Endothelial cell of umbilical vein (primary cell): ENCODE data around the gene DRD1. TPM values are rescaled to one million over a fixed set of nuclear protein-coding genes. Genes with fewer than 3 reads are reported as not detected.

Experiments used
- BruUV-seq: library from RNA; stranded (reverse); fragments of 400-500 nt; replicated peaks from 2 replicates; lab custom pipeline; 2021; lab: Mats Ljungman, UMichigan
- CTCF ChIA-PET: fragments of 300-600, 350-600 bp; sonication (Branson Sonifier 250); formaldehyde crosslinking; loops from one replicate; lab custom pipeline; 2021; ENCODE audit warnings: antibody characterized with exemption, inconsistent platforms; lab: Charles Lee
- POLR2A ChIA-PET: fragments of 300-600, 350-600 bp; sonication (Branson Sonifier 250); formaldehyde crosslinking; loops from one replicate; lab custom pipeline; 2021; ENCODE audit warnings: antibody characterized with exemption, inconsistent platforms; lab: Charles Lee
- DNase-seq: peaks from one replicate; pipeline ENCODE4 v3.0.0-alpha.2; 2011; ENCODE audit warnings: low read depth, low spot score
- FAIRE-seq: peaks from 2 replicates; lab custom pipeline; 2011; peaks lifted over from hg19 to GRCh38; lab: Jason Lieb, UNC
- H2AFZ ChIP-seq: 2 replicates; pipeline ENCODE4 v1.6.0; 2012; ENCODE audit warnings: low read depth, low read length, control low read depth, inconsistent platforms
- H3K27ac ChIP-seq: 2 replicates; pipeline ENCODE4 v1.5.1; 2011; ENCODE audit warnings: low read depth, mild to moderate bottlenecking, control low read depth, low read length, moderate library complexity; ENCODE audit not compliant: insufficient read depth
- H3K27me3 ChIP-seq, 2 experiments: 2 replicates each; pipeline versions ENCODE4 v1.6.0 to v1.6.1; 2011; ENCODE audit warnings: low read length in 2 of 2, mixed read lengths in 1 of 2; ENCODE audit not compliant: control insufficient read depth in 2 of 2, insufficient read depth in 2 of 2
- H3K36me3 ChIP-seq, 2 experiments: 2 replicates in 1 of 2; 3 replicates in 1 of 2; pipeline ENCODE4 v1.5.1; 2011; ENCODE audit warnings: low read length in 2 of 2, mild to moderate bottlenecking in 1 of 2, moderate library complexity in 1 of 2; ENCODE audit not compliant: control insufficient read depth in 2 of 2, insufficient read depth in 2 of 2; ENCODE audit errors: extremely low read depth in 1 of 2
- H3K4me1 ChIP-seq: 3 replicates; pipeline ENCODE4 v1.5.1; 2011; ENCODE audit warnings: mild to moderate bottlenecking, low read length; ENCODE audit not compliant: control insufficient read depth, insufficient read depth; ENCODE audit errors: extremely low read depth
- H3K4me2 ChIP-seq: 2 replicates; pipeline ENCODE4 v1.6.1; 2011; ENCODE audit warnings: low read length, control low read depth, mixed read lengths; ENCODE audit not compliant: insufficient read depth
- H3K4me3 ChIP-seq, 3 experiments: fragments of 200-600 bp in 1 of 3; sonication (generic), shearing (Covaris generic) in 1 of 3; replicated peaks in 1 of 3; 2 replicates each; pipeline ENCODE4 v1.5.1; 2011 to 2016; ENCODE audit warnings: control low read depth in 3 of 3, low read length in 3 of 3, mild to moderate bottlenecking in 2 of 3, inconsistent platforms in 1 of 3, low read depth in 1 of 3, moderate library complexity in 1 of 3; ENCODE audit not compliant: insufficient read depth in 1 of 3
- H3K79me2 ChIP-seq: 2 replicates; pipeline ENCODE4 v1.6.0; 2012; ENCODE audit warnings: low read length, inconsistent platforms; ENCODE audit not compliant: control insufficient read depth, insufficient read depth
- H3K9ac ChIP-seq: replicated peaks from 2 replicates; pipeline ENCODE3; 2011; ENCODE audit warnings: low read length, control low read depth; ENCODE audit not compliant: insufficient read depth; ENCODE audit errors: extremely low read depth
- H3K9me1 ChIP-seq: replicated peaks from 3 replicates; pipeline ENCODE4 v1.6.0; 2011; ENCODE audit warnings: mild to moderate bottlenecking, low read length; ENCODE audit not compliant: control insufficient read depth, insufficient read depth; ENCODE audit errors: extremely low read depth
- H3K9me3 ChIP-seq: replicated peaks from 2 replicates; pipeline ENCODE4 v1.5.1; 2012; ENCODE audit warnings: low read length, inconsistent platforms; ENCODE audit not compliant: control insufficient read depth, insufficient read depth
- H4K20me1 ChIP-seq: replicated peaks from 2 replicates; pipeline ENCODE3; 2011; ENCODE audit warnings: mild to moderate bottlenecking, low read length; ENCODE audit not compliant: control insufficient read depth, insufficient read depth; ENCODE audit errors: extremely low read depth
- EZH2 ChIP-seq: IDR thresholded peaks from 2 replicates; pipeline ENCODE4 v1.6.1; 2012; ENCODE audit warnings: borderline replicate concordance, low read depth, mild to moderate bottlenecking, moderate library complexity, low read length, inconsistent platforms; ENCODE audit not compliant: severe bottlenecking
- FOS ChIP-seq: IDR thresholded peaks from 2 replicates; pipeline ENCODE4 v1.6.1; 2011; ENCODE audit warnings: mild to moderate bottlenecking, low read length, moderate library complexity, borderline replicate concordance; ENCODE audit not compliant: insufficient read depth
- GATA2 ChIP-seq: IDR thresholded peaks from 2 replicates; pipeline ENCODE4 v1.7.0; 2011; ENCODE audit warnings: low read depth, mild to moderate bottlenecking, moderate library complexity, mixed read lengths, low read length; ENCODE audit not compliant: insufficient read length, insufficient read depth
- JUN ChIP-seq: IDR thresholded peaks from 2 replicates; pipeline ENCODE4 v1.6.1; 2011; ENCODE audit warnings: borderline replicate concordance, low read depth; ENCODE audit not compliant: insufficient read length, insufficient read depth
- MYC ChIP-seq: IDR thresholded peaks from one replicate; pipeline ENCODE4 v1.6.1; 2011; ENCODE audit warnings: mild to moderate bottlenecking, low read depth, low read length
- POLR2A ChIP-seq: IDR thresholded peaks from 2 replicates; pipeline ENCODE4 v1.6.1; 2012; ENCODE audit warnings: low read depth, mild to moderate bottlenecking, control low read depth, low read length
- POLR2AphosphoS5 ChIP-seq: IDR thresholded peaks from 2 replicates; pipeline ENCODE4 v1.6.1; 2012; ENCODE audit warnings: low read depth, mild to moderate bottlenecking, control low read depth, low read length, moderate library complexity; ENCODE audit not compliant: insufficient read depth
- dilution Hi-C: fragments of 300-500 bp; cut with MboI; formaldehyde crosslinking; loops from one replicate; pipeline ENCODE4 v1.15.0; 2019; ENCODE audit warnings: low sequenced_read_pairs; ENCODE audit not compliant: extremely low pct_ligation_motif_present
- intact Hi-C: fragments of 100-400 bp; cut with micrococcal nuclease; formaldehyde crosslinking; loops from one replicate; pipeline ENCODE4 v1.10.0; 2022
- polyA plus RNA-seq, 4 experiments: library from polyadenylated mRNA; depleted of rRNA in 3 of 4; stranded (reverse) in 3 of 4; unstranded in 1 of 4; fragments of >200 nt; gene quantifications; 2 replicates each; pipeline versions ENCODE4 v1.2.1 to v1.2.3, GENCODE V29; 2011 to 2012; ENCODE audit warnings: missing spikeins in 1 of 4
- total RNA-seq: library from RNA; stranded (reverse); gene quantifications from 2 replicates; pipeline ENCODE4 v1.2.3, GENCODE V29; 2021
- TF ChIP-seq, protein P1 (sequence below), 2 donors: IDR thresholded peaks; 1 replicate in 1 of 2; 2 replicates in 1 of 2; pipeline ENCODE4 v1.5.1; 2011; ENCODE audit warnings: low read length in 2 of 2, mild to moderate bottlenecking in 2 of 2, moderate library complexity in 2 of 2, control low read depth in 1 of 2, inconsistent platforms in 1 of 2, low read depth in 1 of 2; ENCODE audit not compliant: insufficient read depth in 1 of 2; ENCODE audit errors: extremely low read depth in 1 of 2
- TF ChIP-seq, protein P2 (sequence below): IDR thresholded peaks from 2 replicates; pipeline ENCODE4 v1.6.1; 2011; ENCODE audit not compliant: insufficient read depth, insufficient read length

DRD1 gene
- total and polyA plus RNA-seq, 2 donors (not counting 3 experiments of a cell fraction or from before 2014, with no cell fraction given), result not detected

DNA sequence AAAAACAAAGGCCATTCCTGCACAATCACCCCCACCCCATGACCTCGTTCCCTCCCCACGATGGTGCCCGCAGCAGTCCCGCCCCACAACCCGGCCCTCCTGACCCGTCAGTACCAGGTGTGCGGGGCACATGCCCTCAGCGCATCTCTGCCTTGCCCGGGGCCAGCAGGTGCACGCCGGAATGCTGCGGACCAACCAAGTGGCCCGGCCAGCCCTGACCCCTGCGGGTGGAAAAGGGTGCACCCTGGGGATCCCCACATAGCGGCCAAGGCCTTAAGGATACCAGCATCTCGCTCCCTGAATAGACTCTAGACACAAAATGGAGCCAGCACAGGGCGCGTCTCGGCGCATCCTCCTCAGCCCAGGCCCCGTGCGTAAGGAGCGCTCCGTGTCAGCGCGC, 40.3 kb upstream of the DRD1 start:
- H3K27ac ChIP-seq, result no peak overlapping the region
- FAIRE-seq (no peak), DNase-seq (no peak)
- H4K20me1 ChIP-seq, result peaks cover 4% of the 10 kb centered on the region
- no peak overlapping the region for H3K9ac ChIP-seq
- no TSS peak for BruUV-seq
- no peaks in the 10 kb centered on the region for H3K9me3 ChIP-seq
- no peaks in the 10 kb centered on the region for H3K27me3 ChIP-seq
- ChIA-PET POLR2A (no interaction called here), CTCF (interaction anchor here (1.2 kb wide), 1 partner anchor 20 kb away, joined by 3 read pairs; no protein-coding TSS in a partner anchor)
- H2AFZ ChIP-seq, result no peak overlapping the region
- H3K36me3 ChIP-seq, result peaks cover 2 to 5% of the 10 kb centered on the region in 2 experiments
- H3K9me1 ChIP-seq, result no peaks in the 10 kb centered on the region
- no peak overlapping the region for H3K4me2 ChIP-seq
- peaks cover 12% of the 10 kb centered on the region for H3K4me1 ChIP-seq
- TF ChIP-seq GATA2, result no peak
- TF ChIP-seq FOS, result no peak
- no peak for TF ChIP-seq POLR2A
- TF ChIP-seq, protein P1, sequence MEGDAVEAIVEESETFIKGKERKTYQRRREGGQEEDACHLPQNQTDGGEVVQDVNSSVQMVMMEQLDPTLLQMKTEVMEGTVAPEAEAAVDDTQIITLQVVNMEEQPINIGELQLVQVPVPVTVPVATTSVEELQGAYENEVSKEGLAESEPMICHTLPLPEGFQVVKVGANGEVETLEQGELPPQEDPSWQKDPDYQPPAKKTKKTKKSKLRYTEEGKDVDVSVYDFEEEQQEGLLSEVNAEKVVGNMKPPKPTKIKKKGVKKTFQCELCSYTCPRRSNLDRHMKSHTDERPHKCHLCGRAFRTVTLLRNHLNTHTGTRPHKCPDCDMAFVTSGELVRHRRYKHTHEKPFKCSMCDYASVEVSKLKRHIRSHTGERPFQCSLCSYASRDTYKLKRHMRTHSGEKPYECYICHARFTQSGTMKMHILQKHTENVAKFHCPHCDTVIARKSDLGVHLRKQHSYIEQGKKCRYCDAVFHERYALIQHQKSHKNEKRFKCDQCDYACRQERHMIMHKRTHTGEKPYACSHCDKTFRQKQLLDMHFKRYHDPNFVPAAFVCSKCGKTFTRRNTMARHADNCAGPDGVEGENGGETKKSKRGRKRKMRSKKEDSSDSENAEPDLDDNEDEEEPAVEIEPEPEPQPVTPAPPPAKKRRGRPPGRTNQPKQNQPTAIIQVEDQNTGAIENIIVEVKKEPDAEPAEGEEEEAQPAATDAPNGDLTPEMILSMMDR (IDR thresholded peaks at IDR 0.05; ENCODE audit: extremely low read depth in 1 of 2, insufficient read depth in 1 of 2, low read depth in 1 of 2, low read length in 2 of 2), result no peak
- TF ChIP-seq JUN, result no peak
- TF ChIP-seq, protein P2, sequence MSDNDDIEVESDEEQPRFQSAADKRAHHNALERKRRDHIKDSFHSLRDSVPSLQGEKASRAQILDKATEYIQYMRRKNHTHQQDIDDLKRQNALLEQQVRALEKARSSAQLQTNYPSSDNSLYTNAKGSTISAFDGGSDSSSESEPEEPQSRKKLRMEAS, result no peak
- no peak for TF ChIP-seq POLR2AphosphoS5
- no peak for TF ChIP-seq EZH2
- TF ChIP-seq MYC, result no peak
- H3K79me2 ChIP-seq, result peaks cover 98% of the 10 kb centered on the region
- H3K4me3 ChIP-seq, result no peak overlapping the region
- dilution Hi-C loops (no loop called here), intact Hi-C loops (no loop called here)
